HCT116 (cell line): Measurements from ENCODE around the gene PPP2R5A. TPM values are rescaled to one million over a fixed set of nuclear protein-coding genes. Genes with fewer than 3 reads are reported as not detected.

Source experiments
- ATAC-seq: fragments of 200-7000 bp; cut with Tn5 transposase; 2 replicates; pipeline ENCODE4 v1.9.1; 2020; ENCODE audit warnings: mild to moderate bottlenecking, moderate library complexity
- BruUV-seq: library from RNA; stranded (reverse); fragments of 400-500 nt; replicated peaks from 2 replicates; lab custom pipeline; 2021; lab: Mats Ljungman, UMichigan
- CTCF ChIA-PET: fragments of 300-600 bp; sonication (Branson Sonifier 250); formaldehyde crosslinking; loops from one replicate; lab custom pipeline; 2021; ENCODE audit warnings: antibody characterized with exemption; lab: Charles Lee
- POLR2A ChIA-PET: fragments of 300-600, 350-600 bp; sonication (Branson Sonifier 250); formaldehyde crosslinking; loops from one replicate; lab custom pipeline; 2021; ENCODE audit warnings: antibody characterized with exemption; lab: Charles Lee
- RAD21 ChIA-PET, 2 experiments: fragments of 300-600 bp; sonication (Branson Sonifier 250); formaldehyde crosslinking; loops; one replicate each; lab custom pipeline; 2023; ENCODE audit warnings: low total read pairs in 2 of 2; ENCODE audit not compliant: uncharacterized antibody in 2 of 2, unreplicated experiment in 2 of 2, low non-redundant PET in 1 of 2; lab: Charles Lee
- DNase-seq: peaks from one replicate; pipeline ENCODE4 v3.0.0-alpha.2; 2010; ENCODE audit warnings: low read depth, low spot score
- H2AFZ ChIP-seq: fragments of 200-600 bp; shearing (Covaris generic), sonication (generic); 2 replicates; pipeline ENCODE4 v1.6.1; 2017; ENCODE audit warnings: low read depth, mixed run types, mixed read lengths, antibody characterized with exemption, low read length; ENCODE audit not compliant: poor library complexity, severe bottlenecking
- H3K27ac ChIP-seq: 2 replicates; pipeline ENCODE4 v1.5.1; 2012; ENCODE audit warnings: low read depth, low read length
- H3K27me3 ChIP-seq: fragments of 200-600 bp; sonication (generic); 2 replicates; pipeline ENCODE4 v1.6.1; 2016; ENCODE audit warnings: mixed run types, low read length, mixed read lengths; ENCODE audit not compliant: insufficient read depth
- H3K36me3 ChIP-seq, 2 experiments: fragments of 200-500 bp in 1 of 2; fragments of 200-600 bp in 1 of 2; sonication (Bioruptor generic) in 1 of 2; sonication (generic) in 1 of 2; 2 replicates each; pipeline versions ENCODE4 v1.5.1 to v1.6.1; 2014 to 2016; ENCODE audit warnings: low read length in 2 of 2, inconsistent platforms in 1 of 2, mixed read lengths in 1 of 2, mixed run types in 1 of 2; ENCODE audit not compliant: insufficient read depth in 2 of 2, control insufficient read depth in 1 of 2
- H3K4me1 ChIP-seq, 2 experiments: fragments of 200-600 bp in 1 of 2; sonication (generic) in 1 of 2; 2 replicates each; pipeline versions ENCODE4 v1.5.1 to v1.6.1; 2012 to 2017; ENCODE audit warnings: low read length in 2 of 2, inconsistent platforms in 1 of 2, mild to moderate bottlenecking in 1 of 2, mixed read lengths in 1 of 2, mixed run types in 1 of 2, moderate library complexity in 1 of 2; ENCODE audit not compliant: insufficient read depth in 2 of 2, control insufficient read depth in 1 of 2
- H3K4me2 ChIP-seq: fragments of 200-600 bp; sonication (generic); 2 replicates; pipeline ENCODE4 v1.6.1; 2017; ENCODE audit warnings: mixed run types, low read length, mixed read lengths
- H3K4me3 ChIP-seq, 2 experiments: fragments of 200-600 bp in 1 of 2; sonication (generic) in 1 of 2; replicated peaks in 1 of 2; 2 replicates each; pipeline ENCODE4 v1.5.1; 2011 to 2016; ENCODE audit warnings: low read length in 2 of 2, control low read depth in 1 of 2, low read depth in 1 of 2, mild to moderate bottlenecking in 1 of 2, mixed read lengths in 1 of 2, mixed run types in 1 of 2
- H3K79me2 ChIP-seq: fragments of 200-600 bp; sonication (generic); 2 replicates; pipeline ENCODE4 v1.6.1; 2017; ENCODE audit warnings: mild to moderate bottlenecking, mixed run types, low read length, moderate library complexity, mixed read lengths; ENCODE audit not compliant: insufficient read depth
- H3K9ac ChIP-seq: fragments of 200-600 bp; sonication (generic); 2 replicates; pipeline ENCODE4 v1.6.1; 2016; ENCODE audit warnings: low read length, mixed read lengths
- H3K9me2 ChIP-seq: fragments of 200-600 bp; sonication (generic), shearing (Covaris generic); 2 replicates; pipeline ENCODE4 v1.6.1; 2017; ENCODE audit warnings: mixed run types, mild to moderate bottlenecking, moderate library complexity; ENCODE audit not compliant: insufficient read depth
- H3K9me3 ChIP-seq, 2 experiments: fragments of 200-500 bp in 1 of 2; fragments of 200-600 bp in 1 of 2; sonication (Bioruptor generic) in 1 of 2; sonication (generic) in 1 of 2; 2 replicates each; pipeline ENCODE4 v1.6.1; 2014 to 2017; ENCODE audit warnings: low read length in 2 of 2, mixed read lengths in 2 of 2, inconsistent platforms in 1 of 2, low read depth in 1 of 2, mild to moderate bottlenecking in 1 of 2, mixed run types in 1 of 2, moderate library complexity in 1 of 2; ENCODE audit not compliant: control insufficient read depth in 1 of 2, insufficient read depth in 1 of 2
- H4K20me1 ChIP-seq: fragments of 200-600 bp; sonication (generic), shearing (Covaris generic); 2 replicates; pipeline ENCODE4 v1.6.1; 2017; ENCODE audit warnings: mixed run types, mild to moderate bottlenecking, moderate library complexity; ENCODE audit not compliant: insufficient read depth
- CEBPB ChIP-seq: IDR thresholded peaks from 2 replicates; pipeline ENCODE4 v1.6.1; 2012; ENCODE audit warnings: low read depth
- EGR1 ChIP-seq: IDR thresholded peaks from 2 replicates; pipeline ENCODE4 v1.6.1; 2012; ENCODE audit warnings: low read depth
- EZH2 ChIP-seq: fragments of 200-600 bp; sonication (generic); IDR thresholded peaks from 2 replicates; pipeline ENCODE4 v1.6.1; 2017; ENCODE audit warnings: antibody characterized with exemption, mixed run types
- JUND ChIP-seq: IDR thresholded peaks from 2 replicates; pipeline ENCODE4 v1.6.1; 2012
- MAX ChIP-seq: IDR thresholded peaks from 2 replicates; pipeline ENCODE4 v1.6.1; 2012
- POLR2AphosphoS5 ChIP-seq: IDR thresholded peaks from 2 replicates; pipeline ENCODE4 v1.6.1; 2011; ENCODE audit warnings: mild to moderate bottlenecking, low read depth, low read length, moderate library complexity
- SIN3A ChIP-seq: IDR thresholded peaks from 2 replicates; pipeline ENCODE4 v1.6.1; 2012; ENCODE audit warnings: low read depth
- SP1 ChIP-seq: IDR thresholded peaks from 2 replicates; pipeline ENCODE4 v1.6.1; 2012; ENCODE audit warnings: low read depth
- SRF ChIP-seq: IDR thresholded peaks from 2 replicates; pipeline ENCODE4 v1.6.1; 2012; ENCODE audit warnings: low read depth
- TCF7L2 ChIP-seq: IDR thresholded peaks from 2 replicates; pipeline ENCODE4 v1.7.0; 2011; ENCODE audit warnings: borderline replicate concordance, inconsistent platforms; ENCODE audit not compliant: insufficient read depth, insufficient read length; ENCODE audit errors: extremely low read depth
- YY1 ChIP-seq: IDR thresholded peaks from 2 replicates; pipeline ENCODE4 v1.6.1; 2011; ENCODE audit warnings: low read length, low read depth, moderate library complexity, mild to moderate bottlenecking; ENCODE audit not compliant: insufficient replicate concordance; ENCODE audit errors: extremely low read depth
- ZNF274 ChIP-seq: fragments of 200-500 bp; sonication (Bioruptor generic); IDR thresholded peaks from 2 replicates; pipeline ENCODE4 v1.6.1; 2014; ENCODE audit warnings: mild to moderate bottlenecking, low read depth, low read length, inconsistent platforms
- intact Hi-C: fragments of 100-400 bp; cut with micrococcal nuclease; formaldehyde crosslinking; loops from 2 replicates; pipeline ENCODE4 v1.10.0; 2022
- total RNA-seq: library from RNA; stranded (reverse); gene quantifications from one replicate; pipeline ENCODE4 v1.2.1, GENCODE V29; 2021; ENCODE audit not compliant: unreplicated experiment

Gene PPP2R5A
- total RNA-seq, 1 experiment from 2014 or later: 33.1 TPM

GRCh38 chr1:212288615-212289014 lies 3.4 kb downstream of the PPP2R5A start:
- ChIA-PET CTCF (no interaction called here), RAD21 (no interaction called here), POLR2A (no interaction called here)
- TF ChIP-seq SIN3A (no peak), EZH2 (no peak), SP1 (no peak), EGR1 (no peak), MAX (no peak), ZNF274 (no peak), SRF (no peak), CEBPB (no peak), TCF7L2 (no peak), JUND (no peak), YY1 (no peak), POLR2AphosphoS5 (no peak)
- no peak overlapping the region; the same call in 1 of the 2 replicates for H3K4me2 ChIP-seq
- no peaks in the 10 kb centered on the region for H3K9me2 ChIP-seq
- peaks cover 39 to 47% of the 10 kb centered on the region in 2 experiments for H3K4me1 ChIP-seq
- intact Hi-C loops: loop anchor here (10.0 kb wide), 1 partner anchor 166 kb away; no protein-coding TSS in a partner anchor
- H3K36me3 ChIP-seq: no peaks in the 10 kb centered on the region
- H3K9ac ChIP-seq: no peak overlapping the region
- H3K27ac ChIP-seq: no peak overlapping the region
- peaks cover 77% of the 10 kb centered on the region for H3K79me2 ChIP-seq
- no TSS peak for BruUV-seq
- no peaks in the 10 kb centered on the region for H4K20me1 ChIP-seq
- H3K27me3 ChIP-seq: no peaks in the 10 kb centered on the region
- ATAC-seq (no peak), DNase-seq (no peak)
- no peak overlapping the region for H3K4me3 ChIP-seq
- no peak overlapping the region for H2AFZ ChIP-seq
- no peaks in the 10 kb centered on the region for H3K9me3 ChIP-seq
